GM18507 (cell line): ENCODE data around the gene CEBPA.
A peak's percentile ranks its signal among the peaks of the same experiment; 100 is the strongest.

Source experiments
- DNase-seq: peaks from one replicate; pipeline ENCODE4 v3.0.0; 2011; ENCODE audit warnings: low read depth; ENCODE audit not compliant: insufficient read length; ENCODE audit errors: extremely low spot score
- FAIRE-seq: peaks from 2 replicates; lab custom pipeline; 2011; peaks lifted over from hg19 to GRCh38; lab: Jason Lieb, UNC

Gene CEBPA

DNA sequence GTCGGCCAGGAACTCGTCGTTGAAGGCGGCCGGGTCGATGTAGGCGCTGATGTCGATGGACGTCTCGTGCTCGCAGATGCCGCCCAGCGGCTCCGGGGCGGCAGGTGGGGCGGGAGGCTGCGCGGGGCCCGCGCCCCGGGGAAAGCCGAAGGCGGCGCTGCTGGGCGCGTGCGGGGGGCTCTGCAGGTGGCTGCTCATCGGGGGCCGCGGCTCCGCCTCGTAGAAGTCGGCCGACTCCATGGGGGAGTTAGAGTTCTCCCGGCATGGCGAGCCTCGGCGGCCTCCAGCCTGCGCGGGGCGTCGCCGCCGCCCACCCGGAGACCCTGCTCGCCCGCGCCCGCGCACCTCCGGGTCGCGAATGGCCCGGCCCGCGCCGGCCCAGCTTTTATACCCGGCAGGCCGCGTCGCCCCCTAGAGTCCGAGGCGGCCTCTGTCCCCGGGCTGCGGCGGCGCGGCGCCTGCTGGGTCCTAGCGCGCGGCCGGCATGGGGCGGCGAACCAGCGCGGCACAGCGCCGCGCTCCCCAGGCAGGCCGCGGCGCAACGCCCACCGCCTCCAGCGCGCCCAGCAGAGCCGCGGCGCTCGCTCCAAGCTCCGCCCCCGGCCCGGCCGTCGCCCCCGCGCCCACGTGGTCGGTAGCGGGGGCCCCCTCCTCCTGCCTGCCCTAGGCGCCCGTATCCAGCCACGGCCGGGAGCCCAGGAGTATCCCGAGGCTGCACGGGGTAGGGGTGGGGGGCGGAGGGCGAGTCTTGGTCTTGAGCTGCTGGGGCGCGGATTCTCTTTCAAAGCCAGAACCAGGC is at the start of gene CEBPA:
TSS of gene CEBPA (minus strand) at position 360 of the 799 bp plus-strand sequence. CDS start at position 240, 120 bp downstream.
- FAIRE-seq, result no peak
- DNase-seq, result peak; percentile 70

GRCh38 chr19:33350538-33351309 is 48.4 kb upstream of the CEBPA start:
- FAIRE-seq (no peak), DNase-seq (no peak)

DNA sequence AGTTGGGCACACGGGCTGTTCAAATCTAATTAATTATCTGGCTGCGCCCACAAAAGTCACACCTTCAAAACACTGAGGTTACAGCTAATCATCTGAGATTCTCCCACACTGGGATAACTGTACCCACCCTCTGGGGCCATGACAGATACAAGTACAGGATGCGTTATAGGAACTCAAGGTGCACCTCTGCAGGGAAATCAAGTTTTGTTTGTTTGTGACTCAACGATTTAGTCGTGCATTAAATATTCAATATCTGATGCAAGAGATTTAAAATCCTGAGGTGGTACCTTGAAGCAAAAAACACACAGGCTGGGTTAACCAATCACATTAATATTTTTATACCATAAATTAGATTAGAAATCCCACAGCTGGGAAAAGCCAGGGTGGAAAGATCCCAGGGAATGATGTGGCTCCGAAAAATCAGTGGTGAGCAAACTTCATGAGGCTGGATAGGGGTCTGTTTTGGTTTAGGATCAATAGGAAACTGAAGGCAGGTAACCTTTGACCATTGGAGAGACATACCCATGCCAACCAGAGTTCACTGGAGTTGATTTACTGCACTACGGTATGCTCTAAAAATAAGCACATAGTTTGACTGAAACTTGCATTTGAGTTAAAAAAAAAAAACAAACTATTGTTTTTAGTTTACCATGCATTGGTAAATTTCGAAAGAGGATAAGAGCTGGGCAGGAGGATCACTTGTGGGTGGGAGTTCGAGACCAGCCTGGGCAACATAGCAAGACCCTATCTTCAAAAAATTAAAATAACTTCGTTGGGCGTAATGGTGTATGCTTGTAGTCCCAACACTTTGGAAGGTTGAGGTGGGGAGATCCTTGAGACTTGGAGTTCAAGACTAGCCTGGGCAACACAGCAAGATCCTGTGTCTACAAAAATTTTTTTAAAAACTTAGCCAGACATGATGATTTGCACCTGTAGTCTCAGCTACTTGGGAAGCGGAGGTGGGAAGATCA is 47.3 kb upstream of the CEBPA start:
- no peak for DNase-seq

GRCh38 chr19:33348301-33349010 is 46.1 kb upstream of the CEBPA start:
- FAIRE-seq, result no peak
- DNase-seq, result no peak

More for the DNA sequence above, 47.3 kb upstream of the CEBPA start:
- FAIRE-seq, result no peak

GRCh38 chr19:33347300-33347699 is 45.0 kb upstream of the CEBPA start:
- no peak for DNase-seq
- no peak for FAIRE-seq

DNA sequence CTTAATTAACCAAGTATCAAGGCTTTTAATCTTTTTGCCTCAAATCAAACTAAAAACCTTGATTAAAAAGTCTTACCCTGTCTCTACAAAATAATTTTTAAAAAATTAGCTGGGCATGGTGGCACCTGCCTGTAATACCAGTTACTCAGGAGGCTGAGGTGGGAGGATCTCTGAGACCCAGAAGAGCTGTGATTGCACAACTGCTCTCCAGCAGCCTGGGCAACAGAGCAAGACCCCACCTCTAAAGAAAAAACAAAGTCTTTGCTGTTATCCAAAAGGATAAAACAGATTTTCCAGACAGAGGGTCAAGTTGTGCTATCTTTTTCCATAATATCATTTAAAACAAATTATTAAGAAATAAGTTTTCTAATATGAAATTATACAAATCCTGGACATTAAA is 44.3 kb upstream of the CEBPA start:
- FAIRE-seq, result no peak
- DNase-seq, result no peak

- DNase-seq (no peak), FAIRE-seq (no peak)
Observed at GRCh38 chr19:33345163-33345562, 42.8 kb upstream of the CEBPA start.

GRCh38 chr19:33344573-33344925 is 42.2 kb upstream of the CEBPA start:
- FAIRE-seq (no peak), DNase-seq (no peak)

DNA sequence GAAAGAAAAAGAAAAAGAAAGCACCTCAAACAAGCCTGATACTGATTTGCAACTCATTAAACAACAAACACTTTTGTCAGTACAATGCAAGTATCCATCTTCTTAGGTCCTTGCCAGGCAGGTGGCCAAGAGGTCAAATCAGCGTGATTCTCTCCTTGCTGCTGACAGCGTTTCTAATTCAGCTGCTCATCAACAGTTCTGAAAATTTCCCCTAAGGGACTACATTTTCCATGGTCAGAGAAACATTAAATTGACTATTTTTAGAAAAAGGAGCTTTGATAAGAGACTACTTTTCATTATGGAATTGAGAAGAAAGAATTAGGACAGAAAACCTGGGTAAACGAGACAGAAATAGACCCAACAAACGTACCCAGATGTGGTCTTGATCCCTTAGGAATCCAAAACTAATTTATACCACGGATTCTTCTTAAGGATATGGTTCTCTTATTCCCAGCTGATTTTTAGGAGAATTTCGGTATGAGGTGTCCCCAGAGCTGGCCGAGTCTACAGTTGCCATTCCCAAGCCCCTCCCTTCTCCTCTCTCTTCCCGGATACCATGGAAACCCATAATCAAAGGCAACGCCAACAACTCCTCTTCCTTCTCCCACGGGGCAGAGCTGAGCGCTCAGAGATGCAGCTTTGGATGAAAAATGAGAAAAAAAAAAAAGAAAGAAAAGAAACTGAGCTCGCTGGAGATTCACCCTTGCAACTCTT is 41.7 kb upstream of the CEBPA start:
- FAIRE-seq, result no peak
- DNase-seq, result no peak

GRCh38 chr19:33343301-33343700 is 41.0 kb upstream of the CEBPA start:
- FAIRE-seq, result no peak
- DNase-seq, result no peak

- no peak for FAIRE-seq
- DNase-seq, result no peak
Observed at GRCh38 chr19:33340991-33341390, 38.7 kb upstream of the CEBPA start.

GRCh38 chr19:33339016-33339984 is 37.0 kb upstream of the CEBPA start:
- DNase-seq (no peak), FAIRE-seq (no peak)

- FAIRE-seq (no peak), DNase-seq (no peak)
Observed at GRCh38 chr19:33335446-33335845, 33.1 kb upstream of the CEBPA start.

DNA sequence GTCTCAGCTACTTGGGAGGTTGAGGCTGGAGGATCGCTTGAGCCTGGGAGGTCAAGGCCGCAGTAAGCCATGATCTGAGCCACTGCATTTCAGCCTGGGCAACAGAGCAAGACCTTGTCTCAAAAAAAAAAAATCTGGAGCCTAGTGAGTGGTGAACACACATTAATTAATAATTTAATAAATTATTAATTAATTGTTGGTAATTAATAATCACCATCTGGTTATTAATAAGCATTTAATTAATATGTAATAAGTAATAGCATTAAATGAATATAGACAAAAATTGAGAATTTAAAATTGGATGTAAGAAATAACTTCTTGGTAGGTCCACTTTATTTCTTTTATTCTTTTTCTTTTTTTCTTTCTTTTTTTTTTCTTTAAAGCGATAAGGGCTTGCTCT is 31.9 kb upstream of the CEBPA start:
- DNase-seq (no peak), FAIRE-seq (no peak)

DNA sequence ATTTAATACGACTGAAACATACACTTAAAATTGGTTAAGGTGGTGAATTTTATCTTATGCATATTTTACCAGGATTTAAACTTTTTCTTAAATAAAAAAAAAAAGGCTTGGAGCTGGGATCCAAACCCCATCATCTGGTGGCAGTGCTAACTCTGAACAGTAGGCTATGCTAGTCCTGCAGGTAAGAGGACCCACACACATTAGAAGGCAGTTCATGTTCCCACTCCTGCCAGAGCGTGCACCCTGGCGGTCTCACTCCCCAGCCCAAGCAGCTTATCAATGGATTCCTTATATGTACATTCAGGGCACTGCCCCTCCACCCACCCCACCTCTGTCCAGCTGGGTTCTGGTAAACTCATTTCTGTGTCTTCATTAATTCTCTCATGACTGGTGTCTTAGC is 31.3 kb upstream of the CEBPA start:
- FAIRE-seq, result no peak
- DNase-seq, result no peak

DNA sequence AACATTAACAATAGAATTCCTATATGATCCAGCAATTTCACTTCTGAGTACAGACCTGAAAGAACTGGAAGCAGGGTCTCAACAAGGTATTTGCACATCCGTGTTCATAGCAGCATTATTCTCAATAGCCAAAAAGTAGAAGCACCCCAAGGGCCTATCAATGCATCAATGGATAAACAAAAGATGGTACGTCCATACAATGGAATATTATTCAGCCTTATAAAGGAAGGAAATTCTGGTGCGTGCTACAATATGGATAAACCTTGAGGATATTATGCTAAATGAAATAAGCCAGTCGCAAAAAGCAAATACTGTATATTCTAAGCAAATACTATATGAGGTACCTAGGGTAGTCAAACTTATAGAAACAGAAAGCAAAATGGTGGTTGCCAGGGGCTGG is 30.8 kb upstream of the CEBPA start:
- FAIRE-seq (no peak), DNase-seq (no peak)

DNA sequence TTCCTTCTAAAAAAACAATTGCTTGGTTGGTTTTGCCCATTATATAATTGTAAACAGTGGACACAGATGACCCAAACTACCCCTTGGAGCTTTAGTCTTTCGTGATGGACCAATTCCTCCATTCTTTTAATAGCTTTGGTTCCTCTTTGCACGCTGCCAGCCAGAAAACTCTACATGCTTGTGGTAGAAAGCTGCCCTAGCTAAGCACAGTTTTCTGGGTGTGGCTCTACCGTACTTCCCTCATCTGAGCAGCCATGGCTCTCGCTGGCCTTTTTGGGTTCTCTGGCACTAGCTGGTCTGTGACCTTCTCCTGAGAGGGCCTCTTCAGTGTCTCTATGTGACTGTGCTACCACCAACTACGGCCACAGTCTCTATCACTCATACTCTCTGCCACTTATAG is 29.9 kb upstream of the CEBPA start:
- FAIRE-seq, result no peak
- DNase-seq, result no peak

- FAIRE-seq (no peak), DNase-seq (no peak)
Observed at GRCh38 chr19:33329736-33330135, 27.4 kb upstream of the CEBPA start.
